Endothelial cell of umbilical vein (primary cell): ENCODE data around the gene TOR1A. TPM values are rescaled to one million over a fixed set of nuclear protein-coding genes. Genes with fewer than 3 reads are reported as not detected.

ENCODE experiments used
- BruUV-seq: library from RNA; stranded (reverse); fragments of 400-500 nt; replicated peaks from 2 replicates; lab custom pipeline; 2021; lab: Mats Ljungman, UMichigan
- CTCF ChIA-PET: fragments of 300-600, 350-600 bp; sonication (Branson Sonifier 250); formaldehyde crosslinking; loops from one replicate; lab custom pipeline; 2021; ENCODE audit warnings: antibody characterized with exemption, inconsistent platforms; lab: Charles Lee
- POLR2A ChIA-PET: fragments of 300-600, 350-600 bp; sonication (Branson Sonifier 250); formaldehyde crosslinking; loops from one replicate; lab custom pipeline; 2021; ENCODE audit warnings: antibody characterized with exemption, inconsistent platforms; lab: Charles Lee
- DNase-seq: peaks from one replicate; pipeline ENCODE4 v3.0.0-alpha.2; 2011; ENCODE audit warnings: low read depth, low spot score
- FAIRE-seq: peaks from 2 replicates; lab custom pipeline; 2011; peaks lifted over from hg19 to GRCh38; lab: Jason Lieb, UNC
- H2AFZ ChIP-seq: 2 replicates; pipeline ENCODE4 v1.6.0; 2012; ENCODE audit warnings: low read depth, low read length, control low read depth, inconsistent platforms
- H3K27ac ChIP-seq: 2 replicates; pipeline ENCODE4 v1.5.1; 2011; ENCODE audit warnings: low read depth, mild to moderate bottlenecking, control low read depth, low read length, moderate library complexity; ENCODE audit not compliant: insufficient read depth
- H3K27me3 ChIP-seq, 2 experiments: 2 replicates each; pipeline versions ENCODE4 v1.6.0 to v1.6.1; 2011; ENCODE audit warnings: low read length in 2 of 2, mixed read lengths in 1 of 2; ENCODE audit not compliant: control insufficient read depth in 2 of 2, insufficient read depth in 2 of 2
- H3K36me3 ChIP-seq, 2 experiments: 2 replicates in 1 of 2; 3 replicates in 1 of 2; pipeline ENCODE4 v1.5.1; 2011; ENCODE audit warnings: low read length in 2 of 2, mild to moderate bottlenecking in 1 of 2, moderate library complexity in 1 of 2; ENCODE audit not compliant: control insufficient read depth in 2 of 2, insufficient read depth in 2 of 2; ENCODE audit errors: extremely low read depth in 1 of 2
- H3K4me1 ChIP-seq: 3 replicates; pipeline ENCODE4 v1.5.1; 2011; ENCODE audit warnings: mild to moderate bottlenecking, low read length; ENCODE audit not compliant: control insufficient read depth, insufficient read depth; ENCODE audit errors: extremely low read depth
- H3K4me2 ChIP-seq: 2 replicates; pipeline ENCODE4 v1.6.1; 2011; ENCODE audit warnings: low read length, control low read depth, mixed read lengths; ENCODE audit not compliant: insufficient read depth
- H3K4me3 ChIP-seq, 3 experiments: fragments of 200-600 bp in 1 of 3; sonication (generic), shearing (Covaris generic) in 1 of 3; replicated peaks in 1 of 3; 2 replicates each; pipeline ENCODE4 v1.5.1; 2011 to 2016; ENCODE audit warnings: control low read depth in 3 of 3, low read length in 3 of 3, mild to moderate bottlenecking in 2 of 3, inconsistent platforms in 1 of 3, low read depth in 1 of 3, moderate library complexity in 1 of 3; ENCODE audit not compliant: insufficient read depth in 1 of 3
- H3K79me2 ChIP-seq: 2 replicates; pipeline ENCODE4 v1.6.0; 2012; ENCODE audit warnings: low read length, inconsistent platforms; ENCODE audit not compliant: control insufficient read depth, insufficient read depth
- H3K9ac ChIP-seq: replicated peaks from 2 replicates; pipeline ENCODE3; 2011; ENCODE audit warnings: low read length, control low read depth; ENCODE audit not compliant: insufficient read depth; ENCODE audit errors: extremely low read depth
- H3K9me1 ChIP-seq: replicated peaks from 3 replicates; pipeline ENCODE4 v1.6.0; 2011; ENCODE audit warnings: mild to moderate bottlenecking, low read length; ENCODE audit not compliant: control insufficient read depth, insufficient read depth; ENCODE audit errors: extremely low read depth
- H3K9me3 ChIP-seq: replicated peaks from 2 replicates; pipeline ENCODE4 v1.5.1; 2012; ENCODE audit warnings: low read length, inconsistent platforms; ENCODE audit not compliant: control insufficient read depth, insufficient read depth
- H4K20me1 ChIP-seq: replicated peaks from 2 replicates; pipeline ENCODE3; 2011; ENCODE audit warnings: mild to moderate bottlenecking, low read length; ENCODE audit not compliant: control insufficient read depth, insufficient read depth; ENCODE audit errors: extremely low read depth
- CTCF ChIP-seq, 2 donors: IDR thresholded peaks; 1 replicate in 1 of 2; 2 replicates in 1 of 2; pipeline ENCODE4 v1.5.1; 2011; ENCODE audit warnings: low read length in 2 of 2, mild to moderate bottlenecking in 2 of 2, moderate library complexity in 2 of 2, control low read depth in 1 of 2, inconsistent platforms in 1 of 2, low read depth in 1 of 2; ENCODE audit not compliant: insufficient read depth in 1 of 2; ENCODE audit errors: extremely low read depth in 1 of 2
- EZH2 ChIP-seq: IDR thresholded peaks from 2 replicates; pipeline ENCODE4 v1.6.1; 2012; ENCODE audit warnings: borderline replicate concordance, low read depth, mild to moderate bottlenecking, moderate library complexity, low read length, inconsistent platforms; ENCODE audit not compliant: severe bottlenecking
- FOS ChIP-seq: IDR thresholded peaks from 2 replicates; pipeline ENCODE4 v1.6.1; 2011; ENCODE audit warnings: mild to moderate bottlenecking, low read length, moderate library complexity, borderline replicate concordance; ENCODE audit not compliant: insufficient read depth
- GATA2 ChIP-seq: IDR thresholded peaks from 2 replicates; pipeline ENCODE4 v1.7.0; 2011; ENCODE audit warnings: low read depth, mild to moderate bottlenecking, moderate library complexity, mixed read lengths, low read length; ENCODE audit not compliant: insufficient read length, insufficient read depth
- JUN ChIP-seq: IDR thresholded peaks from 2 replicates; pipeline ENCODE4 v1.6.1; 2011; ENCODE audit warnings: borderline replicate concordance, low read depth; ENCODE audit not compliant: insufficient read length, insufficient read depth
- MAX ChIP-seq: IDR thresholded peaks from 2 replicates; pipeline ENCODE4 v1.6.1; 2011; ENCODE audit not compliant: insufficient read depth, insufficient read length
- MYC ChIP-seq: IDR thresholded peaks from one replicate; pipeline ENCODE4 v1.6.1; 2011; ENCODE audit warnings: mild to moderate bottlenecking, low read depth, low read length
- POLR2A ChIP-seq: IDR thresholded peaks from 2 replicates; pipeline ENCODE4 v1.6.1; 2012; ENCODE audit warnings: low read depth, mild to moderate bottlenecking, control low read depth, low read length
- POLR2AphosphoS5 ChIP-seq: IDR thresholded peaks from 2 replicates; pipeline ENCODE4 v1.6.1; 2012; ENCODE audit warnings: low read depth, mild to moderate bottlenecking, control low read depth, low read length, moderate library complexity; ENCODE audit not compliant: insufficient read depth
- dilution Hi-C: fragments of 300-500 bp; cut with MboI; formaldehyde crosslinking; loops from one replicate; pipeline ENCODE4 v1.15.0; 2019; ENCODE audit warnings: low sequenced_read_pairs; ENCODE audit not compliant: extremely low pct_ligation_motif_present
- intact Hi-C: fragments of 100-400 bp; cut with micrococcal nuclease; formaldehyde crosslinking; loops from one replicate; pipeline ENCODE4 v1.10.0; 2022
- polyA plus RNA-seq, 4 experiments: library from polyadenylated mRNA; depleted of rRNA in 3 of 4; stranded (reverse) in 3 of 4; unstranded in 1 of 4; fragments of >200 nt; gene quantifications; 2 replicates each; pipeline versions ENCODE4 v1.2.1 to v1.2.3, GENCODE V29; 2011 to 2012; ENCODE audit warnings: missing spikeins in 1 of 4
- total RNA-seq: library from RNA; stranded (reverse); gene quantifications from 2 replicates; pipeline ENCODE4 v1.2.3, GENCODE V29; 2021

Gene TOR1A
- total and polyA plus RNA-seq, 2 donors (not counting 3 experiments of a cell fraction or from before 2014, with no cell fraction given) = 57.8 to 89.8 TPM

GRCh38 chr9:129857207-129857606 lies 33.3 kb upstream of the TOR1A start:
- FAIRE-seq = no peak
- intact Hi-C loops = no loop called here
- CTCF ChIA-PET = no interaction called here
- Histone ChIP-seq H3K27me3 (no peaks in the 10 kb centered on the region), H3K27ac (no peak overlapping the region), H3K9me1 (no peaks in the 10 kb centered on the region), H3K4me2 (no peak overlapping the region), H3K9ac (no peak overlapping the region), H3K36me3 (peaks cover 5 to 38% of the 10 kb centered on the region in 2 experiments), H3K4me3 (no peak overlapping the region), H4K20me1 (no peaks in the 10 kb centered on the region), H3K79me2 (no peaks in the 10 kb centered on the region), H3K9me3 (no peaks in the 10 kb centered on the region), H2AFZ (no peak overlapping the region), H3K4me1 (no peaks in the 10 kb centered on the region)
- POLR2A ChIA-PET = no interaction called here
- no peak for TF ChIP-seq CTCF (IDR thresholded peaks at IDR 0.05; ENCODE audit: extremely low read depth in 1 of 2, insufficient read depth in 1 of 2, low read depth in 1 of 2, low read length in 2 of 2)
- no peak for TF ChIP-seq FOS
- TF ChIP-seq MYC = no peak
- TF ChIP-seq EZH2 = no peak
- no peak for TF ChIP-seq GATA2
- TF ChIP-seq POLR2A = no peak
- no peak for TF ChIP-seq JUN
- no peak for TF ChIP-seq POLR2AphosphoS5
- no peak for TF ChIP-seq MAX
- dilution Hi-C loops = no loop called here
- no TSS peak for BruUV-seq
- no peak for DNase-seq
